ENCODE data around the gene SMIM43.

GRCh38 chr4:121726642-121727268, 38.2 kb downstream of the SMIM43 start:
- peak; percentile 28 to 57 for TF ChIP-seq CTCF (IDR thresholded peaks at IDR 0.05)
- no peak for TF ChIP-seq EP300 (IDR thresholded peaks at IDR 0.05)

Measured in suprapubic skin (tissue), 3 donors.